GM19328 (cell line): Measurements from ENCODE around the gene KRT77.
"Not testable (repeated sequence)": the region's sequence is repeated elsewhere in the genome, so short reads cannot be mapped to it uniquely, and the experiment has no call there.

ENCODE experiments used
- ATAC-seq: cut with Tn5 transposase; IDR thresholded peaks from one replicate; pipeline ENCODE4 v1.9.1; 2021; ENCODE audit warnings: mild to moderate bottlenecking, moderate library complexity; ENCODE audit not compliant: unreplicated experiment

KRT77 gene

GRCh38 chr12:52679875-52680274 lies 23.4 kb downstream of the KRT77 start:
- ATAC-seq, result no peak

DNA sequence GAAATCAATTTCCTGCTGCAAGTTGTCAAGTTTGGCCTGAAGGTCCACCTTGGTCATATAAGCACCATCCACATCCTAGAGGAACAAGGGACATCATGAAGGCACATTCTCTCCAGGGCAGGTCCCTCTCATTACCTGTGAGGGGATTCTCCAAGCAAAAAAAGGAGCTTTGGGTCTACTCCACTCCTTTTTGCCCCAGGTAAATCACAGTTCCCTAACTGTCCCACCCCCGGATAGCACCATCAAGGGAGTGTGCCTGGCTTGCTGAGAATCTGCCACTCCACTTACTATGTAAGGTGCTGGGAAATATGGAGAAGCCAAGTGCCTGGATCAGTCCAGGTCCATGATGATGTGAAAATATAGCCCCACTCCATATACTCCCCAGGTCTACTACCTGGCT lies 25.7 kb downstream of the KRT77 start:
- ATAC-seq, result no peak

DNA sequence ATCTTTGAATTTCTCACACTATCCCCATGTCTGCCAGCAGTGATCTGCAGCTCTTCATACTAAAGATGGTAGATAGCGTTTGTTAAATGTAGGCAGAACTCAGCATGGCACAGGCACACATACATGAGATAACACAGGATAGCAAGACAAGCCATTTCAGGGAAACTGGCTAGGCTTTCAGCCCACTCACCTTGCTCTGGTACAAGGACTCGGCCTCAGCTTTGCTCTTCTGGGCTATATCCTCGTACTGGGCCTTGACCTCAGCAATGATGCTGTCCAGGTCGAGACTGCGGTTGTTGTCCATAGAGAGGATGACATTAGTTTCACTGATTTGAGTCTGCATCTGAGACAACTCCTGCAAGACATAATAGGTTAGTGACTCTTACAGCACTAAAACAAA lies 26.2 kb downstream of the KRT77 start:
- ATAC-seq, result no peak

DNA sequence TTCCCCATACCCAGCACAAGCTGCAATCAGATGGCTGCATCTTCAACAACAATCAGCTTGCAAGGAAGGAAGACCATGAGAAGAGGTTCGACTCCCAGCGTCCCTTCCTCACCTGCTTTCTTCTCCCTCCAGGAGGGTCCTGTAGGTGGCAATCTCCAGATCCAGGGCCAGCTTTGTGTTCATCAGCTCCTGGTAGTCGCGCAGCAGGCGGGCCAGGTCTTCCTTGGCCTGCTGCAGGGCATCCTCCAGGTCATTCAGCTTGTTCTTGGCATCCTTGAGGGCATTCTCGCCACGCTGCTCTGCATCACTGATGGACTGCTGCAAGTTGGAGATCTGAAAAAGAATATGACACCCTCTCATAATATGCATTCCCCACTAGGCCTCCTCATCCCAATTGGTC lies 27.2 kb downstream of the KRT77 start:
- ATAC-seq, result no peak

GRCh38 chr12:52675301-52675701 lies 28.0 kb downstream of the KRT77 start:
- ATAC-seq, result no peak

- ATAC-seq, result no peak
These were observed 28.9 kb downstream of the KRT77 start for GRCh38 chr12:52674433-52674775.

DNA sequence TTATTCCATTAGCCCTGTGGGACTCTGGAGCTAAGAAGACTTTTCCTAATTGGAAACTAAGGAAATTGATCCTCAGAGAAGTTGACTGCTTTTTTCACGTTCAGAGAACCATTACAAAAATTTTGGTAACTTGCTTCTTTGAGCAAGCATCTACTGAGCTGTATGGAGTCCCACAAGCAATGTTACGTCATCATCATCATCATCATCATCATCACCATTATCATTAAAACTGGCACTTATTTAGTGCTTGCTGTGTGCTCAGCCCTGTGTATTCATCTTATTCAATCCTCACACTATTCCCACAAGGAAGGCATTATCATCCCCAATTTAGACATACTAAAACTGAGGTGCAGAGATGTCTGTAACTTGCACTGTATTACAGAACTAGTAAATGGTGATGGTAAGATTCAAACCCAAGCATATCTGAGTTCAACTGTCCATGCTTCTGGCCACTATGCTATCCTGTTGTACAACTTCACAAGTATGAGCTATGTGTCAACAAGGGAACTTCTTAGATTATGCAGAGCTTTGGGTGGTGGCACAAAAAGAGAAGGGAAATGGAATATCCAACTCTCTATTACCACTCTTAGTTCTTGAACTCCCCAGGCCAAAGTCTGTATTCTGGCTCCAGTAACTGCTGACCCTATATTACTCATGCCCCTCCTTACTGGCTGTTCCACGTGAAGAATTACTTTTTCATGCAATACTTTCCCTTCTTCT lies 29.5 kb downstream of the KRT77 start:
- no peak for ATAC-seq

DNA sequence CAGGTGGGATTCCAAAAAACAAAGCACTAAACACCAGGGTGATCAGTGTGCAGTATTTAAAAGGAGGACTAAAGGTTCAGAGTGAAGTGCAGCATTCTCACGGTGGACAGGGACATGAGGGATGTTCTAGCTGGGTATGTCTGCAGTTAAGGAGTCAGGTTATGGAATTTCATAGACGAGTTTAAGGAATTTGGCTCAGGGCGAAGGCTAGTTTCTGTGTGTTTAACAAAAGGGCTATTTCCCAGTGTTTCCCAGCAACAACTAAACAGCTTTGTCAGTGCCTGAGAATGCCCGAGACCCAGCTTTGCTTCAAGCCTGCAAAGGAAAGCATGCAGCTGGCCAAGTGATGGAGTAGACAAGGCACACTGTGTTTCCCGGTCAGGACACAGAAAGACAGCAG lies 30.1 kb downstream of the KRT77 start:
- no peak for ATAC-seq

- ATAC-seq, result no peak
These were observed 30.9 kb downstream of the KRT77 start for GRCh38 chr12:52672321-52672933.

- no peak for ATAC-seq
These were observed 32.4 kb downstream of the KRT77 start for GRCh38 chr12:52670961-52671360.

- no peak for ATAC-seq
These were observed 32.8 kb downstream of the KRT77 start for GRCh38 chr12:52670506-52670905.

DNA sequence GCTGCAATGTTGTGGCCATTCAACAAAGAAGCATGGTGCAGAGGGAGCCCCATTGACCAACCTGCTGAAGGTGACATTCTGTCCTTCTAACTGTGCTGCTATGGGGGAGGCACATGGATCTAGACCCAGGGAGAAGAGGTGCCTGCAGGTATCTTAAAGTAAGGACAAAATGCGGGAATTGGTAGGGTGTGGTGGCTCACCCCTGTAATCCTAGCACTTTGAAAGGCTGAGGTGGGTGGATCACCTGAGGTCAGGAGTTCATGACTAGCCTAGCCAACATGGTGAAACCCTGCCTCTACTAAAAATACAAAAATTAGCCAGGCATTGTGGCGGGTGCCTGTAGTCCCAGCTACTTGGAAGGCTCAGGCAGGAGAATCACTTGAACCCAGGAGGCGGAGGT lies 33.4 kb downstream of the KRT77 start:
- ATAC-seq, result not testable (repeated sequence)

DNA sequence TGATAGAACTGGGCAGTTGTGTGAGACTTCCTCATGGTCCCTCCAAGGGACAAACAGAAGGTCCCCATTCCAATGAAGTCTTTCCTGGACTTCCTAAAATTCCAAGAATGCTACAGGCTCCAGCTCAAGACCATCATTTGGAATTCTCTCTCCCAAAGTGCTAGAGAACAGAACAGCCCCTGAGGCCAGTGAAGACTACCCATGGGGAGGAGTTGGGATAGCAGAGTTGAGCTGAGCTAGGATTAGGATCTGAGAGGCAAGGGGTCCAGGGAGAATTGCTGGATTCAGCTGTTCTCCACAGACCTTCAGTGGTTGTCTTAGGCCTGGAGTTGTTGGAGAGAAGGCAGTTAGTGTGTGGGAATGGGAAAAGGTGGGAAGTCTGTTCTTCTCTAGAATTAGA lies 33.9 kb downstream of the KRT77 start:
- no peak for ATAC-seq

DNA sequence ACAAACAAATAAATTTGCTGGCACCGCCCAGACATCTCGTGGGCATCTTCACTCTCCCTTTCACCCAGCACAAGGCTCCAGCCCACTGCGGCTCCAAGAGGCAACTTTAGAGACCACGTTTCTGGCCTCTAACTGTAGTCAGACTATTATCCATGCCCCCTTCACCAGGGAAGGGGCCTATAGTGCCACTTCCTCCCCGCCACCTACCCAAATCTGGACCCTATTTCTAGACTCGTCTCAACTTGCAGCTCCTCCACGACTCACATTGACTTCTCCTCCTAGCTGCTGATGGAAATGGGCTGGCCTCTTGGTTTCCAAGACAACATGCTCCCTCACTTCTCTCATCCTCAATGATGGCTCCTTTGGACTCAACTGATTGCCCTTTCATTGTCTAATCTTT lies 35.4 kb downstream of the KRT77 start:
- ATAC-seq, result no peak

DNA sequence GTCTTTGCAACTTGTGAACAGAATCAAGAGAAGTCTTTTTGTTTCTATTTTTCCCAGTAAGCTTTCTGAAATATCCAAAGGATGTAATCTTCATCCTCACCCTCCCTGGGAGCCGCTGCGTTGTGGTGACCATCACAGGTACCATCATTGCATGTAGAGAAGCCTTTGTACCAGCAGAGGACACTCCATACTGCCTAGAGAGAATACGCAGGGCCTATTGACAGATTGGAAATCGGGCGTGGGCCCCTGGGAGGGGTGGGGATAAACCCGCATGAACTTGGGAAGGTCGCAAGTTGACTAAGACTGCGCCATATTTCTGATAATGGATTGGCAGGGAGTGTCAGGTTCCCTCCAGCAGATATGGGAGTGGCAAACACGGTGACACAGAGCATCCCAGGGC lies 35.8 kb downstream of the KRT77 start:
- ATAC-seq, result no peak

- no peak for ATAC-seq
These were observed 36.9 kb downstream of the KRT77 start for GRCh38 chr12:52666471-52666870.

DNA sequence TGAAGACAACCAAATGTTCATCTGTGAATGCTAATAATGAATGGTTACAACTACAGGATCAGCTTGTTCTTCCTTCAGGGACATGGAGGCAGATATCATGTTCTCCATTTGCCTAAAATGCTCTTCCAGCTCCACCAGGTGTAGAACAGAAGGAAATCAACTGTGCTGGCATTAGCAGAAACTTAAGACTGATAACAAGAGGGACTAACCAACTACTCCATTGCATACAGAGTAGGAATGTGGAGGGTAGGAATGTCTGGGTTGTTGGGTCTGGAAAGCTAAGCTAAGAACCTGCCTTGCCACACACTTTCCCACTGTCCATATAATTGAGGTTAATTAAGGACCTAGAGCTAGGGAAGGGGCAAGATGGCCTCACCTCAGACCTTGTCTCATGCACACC lies 39.9 kb downstream of the KRT77 start:
- no peak for ATAC-seq

GRCh38 chr12:52662918-52663229 lies 40.5 kb downstream of the KRT77 start:
- ATAC-seq, result no peak

GRCh38 chr12:52662093-52662917 lies 41.0 kb downstream of the KRT77 start:
- ATAC-seq, result no peak

GRCh38 chr12:52661668-52662067 lies 41.7 kb downstream of the KRT77 start:
- ATAC-seq, result no peak

GRCh38 chr12:52660934-52661499 lies 42.3 kb downstream of the KRT77 start:
- ATAC-seq, result no peak

GRCh38 chr12:52659951-52660350 lies 43.4 kb downstream of the KRT77 start:
- no peak for ATAC-seq
